ENCODE data around the gene TRIM68.

Gene TRIM68, protein sequence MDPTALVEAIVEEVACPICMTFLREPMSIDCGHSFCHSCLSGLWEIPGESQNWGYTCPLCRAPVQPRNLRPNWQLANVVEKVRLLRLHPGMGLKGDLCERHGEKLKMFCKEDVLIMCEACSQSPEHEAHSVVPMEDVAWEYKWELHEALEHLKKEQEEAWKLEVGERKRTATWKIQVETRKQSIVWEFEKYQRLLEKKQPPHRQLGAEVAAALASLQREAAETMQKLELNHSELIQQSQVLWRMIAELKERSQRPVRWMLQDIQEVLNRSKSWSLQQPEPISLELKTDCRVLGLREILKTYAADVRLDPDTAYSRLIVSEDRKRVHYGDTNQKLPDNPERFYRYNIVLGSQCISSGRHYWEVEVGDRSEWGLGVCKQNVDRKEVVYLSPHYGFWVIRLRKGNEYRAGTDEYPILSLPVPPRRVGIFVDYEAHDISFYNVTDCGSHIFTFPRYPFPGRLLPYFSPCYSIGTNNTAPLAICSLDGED

DNA sequence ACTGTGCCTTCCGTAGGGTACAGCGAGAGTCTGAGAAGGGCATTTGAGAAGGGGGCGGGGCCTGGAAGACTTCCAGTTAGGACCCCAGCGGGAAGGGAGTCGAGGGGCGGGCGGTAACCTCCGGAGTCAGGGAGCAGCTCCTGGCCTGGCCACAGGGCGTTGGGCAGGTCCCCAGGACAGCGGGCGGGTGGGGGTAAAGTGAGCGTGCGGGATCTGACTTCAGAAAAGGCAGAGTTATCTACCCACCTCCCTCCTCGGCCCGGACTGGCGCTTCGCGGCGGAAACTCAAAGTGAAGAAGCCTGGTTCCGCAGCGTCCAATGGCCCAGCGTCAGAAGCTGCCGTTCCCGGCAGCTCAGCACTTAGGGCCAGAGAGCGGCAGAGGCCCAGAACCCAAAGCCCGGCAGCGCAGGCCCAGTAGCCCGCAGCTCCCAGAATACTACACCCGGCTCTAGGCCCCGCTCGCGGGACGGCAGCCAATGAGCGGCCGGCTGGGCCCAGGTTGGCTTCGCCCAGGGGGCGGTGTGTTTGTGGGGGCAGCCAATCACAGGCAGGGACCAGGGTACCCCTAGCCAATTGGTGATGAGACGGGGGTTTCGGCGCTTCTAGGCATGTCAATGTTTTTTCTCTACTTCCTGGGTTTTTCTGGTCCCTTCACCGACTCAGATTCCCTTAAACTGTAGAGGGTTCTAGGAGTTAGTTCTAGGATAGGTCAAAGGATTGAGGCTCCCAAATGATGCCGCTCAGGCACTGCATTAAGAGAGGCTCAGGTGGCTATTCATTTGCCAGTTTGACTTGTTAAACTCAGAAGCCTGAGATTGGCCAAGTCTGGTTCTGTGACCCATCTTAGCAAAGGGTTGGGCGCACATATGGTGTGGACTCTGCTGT, at the start of gene TRIM68:
TRIM68 (minus strand) TSS at position 451 of the 886 bp plus-strand sequence. CDS start 2,727 bp downstream, outside the sequence.
- Histone ChIP-seq H3K9ac (ENCODE audit: low read length) (peak within 1 kb of the TSS; percentile 91), H3K36me3 (ENCODE audit: control insufficient read depth, insufficient read depth, low read length, severe bottlenecking) (peaks cover 8% of the 10 kb centered on the region), H3K9me3 (ENCODE audit: control insufficient read depth, low read length) (no peaks in the 10 kb centered on the region), H3K27me3 (replicated peaks; ENCODE audit: control insufficient read depth, insufficient read depth, low read length) (no peaks in the 10 kb centered on the region), H3K4me1 (ENCODE audit: control insufficient read depth, insufficient read depth, low read length) (peaks cover 17% of the 10 kb centered on the region), H3K4me3 (ENCODE audit: low read length) (peak within 1 kb of the TSS; percentile 86)
- peak; percentile 98 for DNase-seq (ENCODE audit: low read depth)

DNA sequence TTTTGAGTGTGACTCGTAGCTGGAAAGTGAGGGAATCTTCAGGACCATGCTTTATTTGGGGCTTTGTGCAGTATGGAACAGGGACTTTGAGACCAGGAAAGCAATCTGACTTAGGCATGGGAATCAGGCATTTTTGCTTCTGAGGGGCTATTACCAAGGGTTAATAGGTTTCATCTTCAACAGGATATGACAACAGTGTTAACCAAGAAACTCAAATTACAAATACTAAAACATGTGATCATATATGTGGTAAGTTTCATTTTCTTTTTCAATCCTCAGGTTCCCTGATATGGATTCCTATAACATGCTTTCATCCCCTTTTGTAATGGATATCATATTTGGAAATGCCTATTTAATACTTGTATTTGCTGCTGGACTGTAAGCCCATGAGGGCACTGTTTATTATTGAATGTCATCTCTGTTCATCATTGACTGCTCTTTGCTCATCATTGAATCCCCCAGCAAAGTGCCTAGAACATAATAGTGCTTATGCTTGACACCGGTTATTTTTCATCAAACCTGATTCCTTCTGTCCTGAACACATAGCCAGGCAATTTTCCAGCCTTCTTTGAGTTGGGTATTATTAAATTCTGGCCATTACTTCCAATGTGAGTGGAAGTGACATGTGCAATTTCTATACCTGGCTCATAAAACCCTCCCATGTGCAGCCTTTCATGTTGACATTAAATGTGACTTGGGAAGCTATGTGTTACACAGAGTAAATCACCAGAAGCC, 46.8 kb upstream of the TRIM68 start:
- H3K9me3 ChIP-seq (ENCODE audit: control insufficient read depth, low read length), result no peaks in the 10 kb centered on the region
- no peaks in the 10 kb centered on the region for H3K4me1 ChIP-seq (ENCODE audit: control insufficient read depth, insufficient read depth, low read length)
- no peak overlapping the region for H3K9ac ChIP-seq (ENCODE audit: low read length)
- H3K27me3 ChIP-seq (replicated peaks; ENCODE audit: control insufficient read depth, insufficient read depth, low read length), result peaks cover 5% of the 10 kb centered on the region
- no peak overlapping the region for H3K4me3 ChIP-seq (ENCODE audit: low read length)
- H3K36me3 ChIP-seq (ENCODE audit: control insufficient read depth, insufficient read depth, low read length, severe bottlenecking), result no peaks in the 10 kb centered on the region
- no peak for DNase-seq (ENCODE audit: low read depth)

DNA sequence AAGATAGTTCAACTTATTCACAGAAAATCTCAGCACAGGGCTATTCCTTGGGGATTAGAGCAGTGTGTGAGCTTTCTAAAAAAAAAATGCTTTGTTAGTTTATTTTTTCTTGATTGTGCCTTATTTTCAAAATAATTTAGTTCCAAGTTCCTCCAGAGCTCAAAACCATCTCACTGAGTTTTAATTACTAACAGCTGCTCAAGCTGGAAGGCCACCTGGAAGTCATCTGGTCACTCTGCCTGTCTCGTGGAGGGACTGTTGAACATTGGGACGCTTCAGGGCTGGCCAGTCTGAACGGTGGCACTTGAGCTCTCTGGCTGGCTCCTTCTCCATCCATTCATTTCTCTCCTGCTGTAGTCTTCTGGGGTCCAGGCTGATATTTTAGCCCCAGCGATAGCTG, 39.7 kb upstream of the TRIM68 start:
- H3K9me3 ChIP-seq (ENCODE audit: control insufficient read depth, low read length), result no peaks in the 10 kb centered on the region
- no peak for DNase-seq (ENCODE audit: low read depth)
- H3K4me3 ChIP-seq (ENCODE audit: low read length), result no peak overlapping the region
- no peaks in the 10 kb centered on the region for H3K36me3 ChIP-seq (ENCODE audit: control insufficient read depth, insufficient read depth, low read length, severe bottlenecking)
- peaks cover 3% of the 10 kb centered on the region for H3K4me1 ChIP-seq (ENCODE audit: control insufficient read depth, insufficient read depth, low read length)
- no peak overlapping the region for H3K9ac ChIP-seq (ENCODE audit: low read length)
- peaks cover 19% of the 10 kb centered on the region for H3K27me3 ChIP-seq (replicated peaks; ENCODE audit: control insufficient read depth, insufficient read depth, low read length)

DNA sequence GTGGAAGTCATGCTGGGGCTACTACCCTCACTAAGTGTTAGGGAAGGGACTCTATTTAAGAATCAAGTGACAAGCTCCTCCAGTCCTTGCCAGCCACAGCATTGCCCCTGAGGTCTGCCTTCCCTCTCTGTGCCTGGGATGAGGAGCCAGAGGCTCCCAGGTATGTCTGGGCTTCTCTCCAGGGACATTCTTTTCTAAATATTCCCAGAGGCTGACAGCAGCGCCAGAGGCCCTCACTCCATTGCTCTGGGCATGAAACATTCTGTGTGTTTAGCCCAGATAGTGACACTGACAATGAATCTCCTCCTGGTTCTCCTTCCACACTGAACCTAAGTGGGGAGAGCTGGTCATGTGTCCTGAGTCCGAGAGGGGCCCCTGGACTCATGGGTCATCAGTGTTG, 37.9 kb upstream of the TRIM68 start:
- Histone ChIP-seq H3K9ac (ENCODE audit: low read length) (no peak overlapping the region), H3K4me3 (ENCODE audit: low read length) (no peak overlapping the region), H3K4me1 (ENCODE audit: control insufficient read depth, insufficient read depth, low read length) (peaks cover 6% of the 10 kb centered on the region), H3K9me3 (ENCODE audit: control insufficient read depth, low read length) (no peaks in the 10 kb centered on the region), H3K36me3 (ENCODE audit: control insufficient read depth, insufficient read depth, low read length, severe bottlenecking) (no peaks in the 10 kb centered on the region), H3K27me3 (replicated peaks; ENCODE audit: control insufficient read depth, insufficient read depth, low read length) (peaks cover 28% of the 10 kb centered on the region)
- DNase-seq (ENCODE audit: low read depth), result no peak

DNA sequence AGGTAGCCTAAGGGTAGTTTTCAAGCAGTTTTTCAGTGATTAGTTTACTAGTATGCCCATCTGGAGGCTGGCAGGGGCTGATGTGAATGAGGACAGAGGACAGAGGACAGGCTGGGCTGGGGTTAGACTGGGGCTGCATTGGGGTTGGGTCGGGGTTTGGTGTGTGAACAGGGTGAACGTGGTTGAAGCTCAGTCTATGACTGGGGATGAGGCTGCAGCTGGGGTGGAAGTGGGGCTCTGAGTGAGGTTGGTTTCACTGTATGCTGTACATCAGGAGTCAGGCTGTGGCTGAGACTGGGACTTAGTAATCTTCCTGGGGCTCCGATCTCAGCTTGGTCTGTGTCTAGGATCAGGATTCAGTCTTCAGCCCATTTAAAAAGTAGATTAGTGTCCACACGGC, 36.2 kb upstream of the TRIM68 start:
- H3K9ac ChIP-seq (ENCODE audit: low read length), result no peak overlapping the region
- H3K36me3 ChIP-seq (ENCODE audit: control insufficient read depth, insufficient read depth, low read length, severe bottlenecking), result no peaks in the 10 kb centered on the region
- peaks cover 29% of the 10 kb centered on the region for H3K27me3 ChIP-seq (replicated peaks; ENCODE audit: control insufficient read depth, insufficient read depth, low read length)
- H3K9me3 ChIP-seq (ENCODE audit: control insufficient read depth, low read length), result no peaks in the 10 kb centered on the region
- H3K4me1 ChIP-seq (ENCODE audit: control insufficient read depth, insufficient read depth, low read length), result peaks cover 6% of the 10 kb centered on the region
- no peak overlapping the region for H3K4me3 ChIP-seq (ENCODE audit: low read length)
- no peak for DNase-seq (ENCODE audit: low read depth)

DNA sequence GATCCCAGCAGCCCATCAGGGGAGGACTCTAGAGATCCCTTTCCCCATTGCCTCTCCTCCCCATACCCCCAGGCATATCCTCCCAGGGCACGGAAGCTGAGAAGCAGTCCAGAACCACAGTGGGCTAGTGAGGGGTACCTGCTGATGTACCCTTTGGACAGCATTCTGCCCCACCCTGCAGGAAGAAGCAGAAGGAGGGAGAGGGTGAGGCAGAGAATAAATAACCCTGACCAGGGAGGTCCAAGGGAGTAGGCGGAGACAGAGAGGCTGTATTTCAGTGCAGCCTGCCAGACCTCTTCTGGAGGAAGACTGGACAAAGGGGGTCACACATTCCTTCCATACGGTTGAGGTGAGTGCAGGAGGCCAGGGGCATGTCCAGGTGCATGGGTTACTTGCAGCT, 35.7 kb upstream of the TRIM68 start, which contains the start of gene OR51E1:
OR51E1 (plus strand) TSS at position 301 of the 400 bp plus-strand sequence. CDS start 8,545 bp downstream, outside the sequence.
- peaks cover 29% of the 10 kb centered on the region for H3K27me3 ChIP-seq (replicated peaks; ENCODE audit: control insufficient read depth, insufficient read depth, low read length)

DNA sequence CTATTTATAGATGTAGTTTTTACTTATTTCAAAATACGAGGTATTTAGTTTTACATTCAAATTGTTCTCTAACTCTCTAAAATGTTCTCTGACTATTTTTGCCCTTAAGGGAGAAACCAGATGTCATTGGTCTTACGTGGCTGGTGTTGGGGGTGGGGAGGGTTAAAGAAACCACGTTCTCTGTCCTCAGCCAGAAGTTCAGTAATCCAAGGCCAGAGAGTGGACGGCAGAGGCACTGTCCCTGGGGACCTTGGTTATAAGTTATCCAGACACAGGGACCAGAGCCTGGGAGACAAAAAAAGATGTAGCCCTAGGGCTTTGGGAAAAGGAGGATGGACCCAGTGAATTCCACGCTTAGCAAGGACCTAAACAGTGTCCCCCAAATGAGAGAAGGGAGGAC, 35.0 kb upstream of the TRIM68 start:
- peaks cover 34% of the 10 kb centered on the region for H3K27me3 ChIP-seq (replicated peaks; ENCODE audit: control insufficient read depth, insufficient read depth, low read length)
- peak; percentile 11 for DNase-seq (ENCODE audit: low read depth)

More for the DNA sequence above, 35.7 kb upstream of the TRIM68 start, which contains the start of gene OR51E1:
- Histone ChIP-seq H3K4me1 (ENCODE audit: control insufficient read depth, insufficient read depth, low read length) (peaks cover 6% of the 10 kb centered on the region), H3K9ac (ENCODE audit: low read length) (no peak within 1 kb of the TSS), H3K9me3 (ENCODE audit: control insufficient read depth, low read length) (no peaks in the 10 kb centered on the region), H3K36me3 (ENCODE audit: control insufficient read depth, insufficient read depth, low read length, severe bottlenecking) (no peaks in the 10 kb centered on the region), H3K4me3 (ENCODE audit: low read length) (no peak within 1 kb of the TSS)
- DNase-seq (ENCODE audit: low read depth), result no peak

DNA sequence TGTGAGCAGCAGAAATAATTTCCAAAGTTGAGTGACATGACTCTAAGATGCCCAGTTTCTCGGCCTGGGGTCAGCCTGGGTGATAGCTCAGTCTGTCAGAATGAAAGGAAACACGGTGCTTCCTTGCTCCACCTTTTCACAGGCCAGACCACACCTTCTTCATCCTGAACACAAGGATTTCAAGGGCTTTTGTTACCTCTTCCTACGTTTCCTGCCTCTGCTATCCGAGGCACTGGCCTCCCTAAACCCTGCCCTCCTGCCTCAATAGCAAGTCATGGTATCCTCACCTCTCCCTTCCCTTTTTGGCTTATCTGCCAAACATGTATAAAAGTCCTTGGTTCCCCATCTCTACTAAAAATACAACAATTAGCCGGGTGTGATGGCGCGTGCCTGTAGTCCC, 34.0 kb upstream of the TRIM68 start:
- H3K4me1 ChIP-seq (ENCODE audit: control insufficient read depth, insufficient read depth, low read length), result peaks cover 9% of the 10 kb centered on the region
- no peak overlapping the region for H3K9ac ChIP-seq (ENCODE audit: low read length)
- no peaks in the 10 kb centered on the region for H3K36me3 ChIP-seq (ENCODE audit: control insufficient read depth, insufficient read depth, low read length, severe bottlenecking)
- no peak for DNase-seq (ENCODE audit: low read depth)
- H3K27me3 ChIP-seq (replicated peaks; ENCODE audit: control insufficient read depth, insufficient read depth, low read length), result peaks cover 45% of the 10 kb centered on the region
- H3K4me3 ChIP-seq (ENCODE audit: low read length), result no peak overlapping the region
- H3K9me3 ChIP-seq (ENCODE audit: control insufficient read depth, low read length), result no peaks in the 10 kb centered on the region

More for the DNA sequence above, 35.0 kb upstream of the TRIM68 start:
- Histone ChIP-seq H3K9me3 (ENCODE audit: control insufficient read depth, low read length) (no peaks in the 10 kb centered on the region), H3K4me1 (ENCODE audit: control insufficient read depth, insufficient read depth, low read length) (peaks cover 6% of the 10 kb centered on the region), H3K9ac (ENCODE audit: low read length) (no peak overlapping the region), H3K36me3 (ENCODE audit: control insufficient read depth, insufficient read depth, low read length, severe bottlenecking) (no peaks in the 10 kb centered on the region), H3K4me3 (ENCODE audit: low read length) (no peak overlapping the region)

DNA sequence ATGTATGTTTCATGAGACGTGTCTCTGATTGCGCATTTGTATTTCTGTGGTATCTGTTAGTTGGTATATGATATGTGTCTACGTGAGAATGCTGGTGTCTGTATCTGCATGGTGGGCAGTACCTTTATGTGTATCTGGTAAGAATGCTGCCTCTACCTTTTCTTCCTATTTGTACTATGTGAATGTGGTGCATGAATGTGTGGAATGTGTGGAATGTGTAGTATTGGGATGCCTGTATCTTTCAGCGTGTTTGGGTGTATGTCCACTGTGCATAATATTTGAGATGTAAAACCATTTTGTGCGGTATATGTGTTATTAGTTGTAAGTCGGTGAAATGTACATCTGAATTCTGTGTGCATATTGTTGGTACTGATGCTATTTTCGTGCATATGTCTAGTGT, 33.5 kb upstream of the TRIM68 start:
- Histone ChIP-seq H3K9me3 (ENCODE audit: control insufficient read depth, low read length) (no peaks in the 10 kb centered on the region), H3K4me3 (ENCODE audit: low read length) (no peak overlapping the region)

DNA sequence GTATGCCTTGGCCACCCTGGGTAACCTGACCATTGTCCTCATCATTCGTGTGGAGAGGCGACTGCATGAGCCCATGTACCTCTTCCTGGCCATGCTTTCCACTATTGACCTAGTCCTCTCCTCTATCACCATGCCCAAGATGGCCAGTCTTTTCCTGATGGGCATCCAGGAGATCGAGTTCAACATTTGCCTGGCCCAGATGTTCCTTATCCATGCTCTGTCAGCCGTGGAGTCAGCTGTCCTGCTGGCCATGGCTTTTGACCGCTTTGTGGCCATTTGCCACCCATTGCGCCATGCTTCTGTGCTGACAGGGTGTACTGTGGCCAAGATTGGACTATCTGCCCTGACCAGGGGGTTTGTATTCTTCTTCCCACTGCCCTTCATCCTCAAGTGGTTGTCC, 31.9 kb upstream of the TRIM68 start:
- Histone ChIP-seq H3K27me3 (replicated peaks; ENCODE audit: control insufficient read depth, insufficient read depth, low read length) (peaks cover 55% of the 10 kb centered on the region), H3K9ac (ENCODE audit: low read length) (no peak overlapping the region), H3K36me3 (ENCODE audit: control insufficient read depth, insufficient read depth, low read length, severe bottlenecking) (no peaks in the 10 kb centered on the region), H3K9me3 (ENCODE audit: control insufficient read depth, low read length) (no peaks in the 10 kb centered on the region), H3K4me1 (ENCODE audit: control insufficient read depth, insufficient read depth, low read length) (peaks cover 10% of the 10 kb centered on the region), H3K4me3 (ENCODE audit: low read length) (no peak overlapping the region)
- DNase-seq (ENCODE audit: low read depth), result no peak

More for the DNA sequence above, 33.5 kb upstream of the TRIM68 start:
- Histone ChIP-seq H3K9ac (ENCODE audit: low read length) (no peak overlapping the region), H3K36me3 (ENCODE audit: control insufficient read depth, insufficient read depth, low read length, severe bottlenecking) (no peaks in the 10 kb centered on the region), H3K27me3 (replicated peaks; ENCODE audit: control insufficient read depth, insufficient read depth, low read length) (peaks cover 47% of the 10 kb centered on the region), H3K4me1 (ENCODE audit: control insufficient read depth, insufficient read depth, low read length) (peaks cover 10% of the 10 kb centered on the region)
- DNase-seq (ENCODE audit: low read depth), result no peak

Measured in adipocyte (in vitro differentiated cells).